A549 (cell line): ENCODE measurements around the gene ANTXR2.

Source experiments
- HDAC2 ChIP-seq: fragments of 200-600 bp; sonication (generic); IDR thresholded peaks from 2 replicates; pipeline ENCODE4 v1.6.1; 2016
- RAD21 ChIP-seq, 2 experiments: fragments of >200 bp in 1 of 2; sonication (Bioruptor Twin) in 1 of 2; formaldehyde crosslinking in 1 of 2; IDR thresholded peaks in 1 of 2; conservative IDR thresholded peaks in 1 of 2; 2 replicates in 1 of 2; 3 replicates in 1 of 2; pipeline ENCODE4 v1.6.1; 2012 to 2018; ENCODE audit warnings: inconsistent platforms in 1 of 2
- TF ChIP-seq, protein P1 (sequence below): fragments of >200 bp; sonication (Bioruptor Twin); formaldehyde crosslinking; IDR thresholded peaks from 3 replicates; pipeline ENCODE4 v1.5.1; 2016
- TF ChIP-seq, protein P2 (sequence below): fragments of 250-450 bp; sonication (Bioruptor Pico); IDR thresholded peaks from 2 replicates; pipeline ENCODE4 v1.5.0; 2021; ENCODE audit warnings: mild to moderate bottlenecking, moderate library complexity, borderline replicate concordance

DNA sequence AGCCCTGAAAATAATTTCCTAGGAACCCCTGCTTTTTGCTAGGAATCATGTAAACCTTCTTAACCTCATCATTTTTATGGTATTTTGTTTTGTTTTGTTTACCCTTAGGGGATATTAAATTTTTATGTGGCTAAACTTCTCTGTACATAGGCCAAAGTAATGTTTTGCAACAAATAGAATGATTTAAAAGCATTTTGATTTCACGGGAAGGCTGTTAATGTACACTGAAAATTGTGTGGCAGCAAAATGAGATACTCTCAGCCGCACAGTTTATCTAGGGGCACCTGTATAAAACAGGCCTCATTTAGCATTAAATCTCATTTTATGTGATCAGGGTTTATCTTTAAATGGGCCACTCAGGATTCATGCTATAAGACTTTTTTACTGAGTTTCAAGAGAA, 175.0 kb downstream of the ANTXR2 start:
- TF ChIP-seq, protein P1, sequence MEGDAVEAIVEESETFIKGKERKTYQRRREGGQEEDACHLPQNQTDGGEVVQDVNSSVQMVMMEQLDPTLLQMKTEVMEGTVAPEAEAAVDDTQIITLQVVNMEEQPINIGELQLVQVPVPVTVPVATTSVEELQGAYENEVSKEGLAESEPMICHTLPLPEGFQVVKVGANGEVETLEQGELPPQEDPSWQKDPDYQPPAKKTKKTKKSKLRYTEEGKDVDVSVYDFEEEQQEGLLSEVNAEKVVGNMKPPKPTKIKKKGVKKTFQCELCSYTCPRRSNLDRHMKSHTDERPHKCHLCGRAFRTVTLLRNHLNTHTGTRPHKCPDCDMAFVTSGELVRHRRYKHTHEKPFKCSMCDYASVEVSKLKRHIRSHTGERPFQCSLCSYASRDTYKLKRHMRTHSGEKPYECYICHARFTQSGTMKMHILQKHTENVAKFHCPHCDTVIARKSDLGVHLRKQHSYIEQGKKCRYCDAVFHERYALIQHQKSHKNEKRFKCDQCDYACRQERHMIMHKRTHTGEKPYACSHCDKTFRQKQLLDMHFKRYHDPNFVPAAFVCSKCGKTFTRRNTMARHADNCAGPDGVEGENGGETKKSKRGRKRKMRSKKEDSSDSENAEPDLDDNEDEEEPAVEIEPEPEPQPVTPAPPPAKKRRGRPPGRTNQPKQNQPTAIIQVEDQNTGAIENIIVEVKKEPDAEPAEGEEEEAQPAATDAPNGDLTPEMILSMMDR, result no peak
- TF ChIP-seq, protein P2, sequence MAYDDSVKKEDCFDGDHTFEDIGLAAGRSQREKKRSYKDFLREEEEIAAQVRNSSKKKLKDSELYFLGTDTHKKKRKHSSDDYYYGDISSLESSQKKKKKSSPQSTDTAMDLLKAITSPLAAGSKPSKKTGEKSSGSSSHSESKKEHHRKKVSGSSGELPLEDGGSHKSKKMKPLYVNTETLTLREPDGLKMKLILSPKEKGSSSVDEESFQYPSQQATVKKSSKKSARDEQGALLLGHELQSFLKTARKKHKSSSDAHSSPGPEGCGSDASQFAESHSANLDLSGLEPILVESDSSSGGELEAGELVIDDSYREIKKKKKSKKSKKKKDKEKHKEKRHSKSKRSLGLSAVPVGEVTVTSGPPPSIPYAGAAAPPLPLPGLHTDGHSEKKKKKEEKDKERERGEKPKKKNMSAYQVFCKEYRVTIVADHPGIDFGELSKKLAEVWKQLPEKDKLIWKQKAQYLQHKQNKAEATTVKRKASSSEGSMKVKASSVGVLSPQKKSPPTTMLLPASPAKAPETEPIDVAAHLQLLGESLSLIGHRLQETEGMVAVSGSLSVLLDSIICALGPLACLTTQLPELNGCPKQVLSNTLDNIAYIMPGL, result no peak
- no peak for TF ChIP-seq RAD21 (conservative IDR thresholded peaks at IDR 0.05 in 1 of 2, IDR thresholded peaks at IDR 0.05 in 1 of 2)
- no peak for TF ChIP-seq HDAC2
